Activated CD8-positive, alpha-beta memory T cell treated with anti-CD3 and anti-CD28 coated beads, Interleukin-2, amount 50 U/mL, for 24 hours (primary cell): ENCODE measurements around the gene RPUSD2.

Experiments
- DNase-seq: peaks from one replicate; pipeline ENCODE4 v3.0.0-alpha.2; 2020; ENCODE audit errors: extremely low read depth

The RPUSD2 gene

GRCh38 chr15:40623361-40623760 is 54.3 kb downstream of the RPUSD2 start:
- DNase-seq: no peak
